AG09319 (cell line): Measurements from ENCODE around the gene JARID2.

Source experiments
- DNase-seq: peaks from one replicate; pipeline ENCODE4 v3.0.0-alpha.2; 2010; ENCODE audit warnings: low read depth; ENCODE audit errors: extremely low read depth
- TF ChIP-seq, protein P1 (sequence below): IDR thresholded peaks from 2 replicates; pipeline ENCODE4 v1.5.1; 2011; ENCODE audit warnings: low read depth, mild to moderate bottlenecking, inconsistent platforms, low read length, moderate library complexity

Gene JARID2

DNA sequence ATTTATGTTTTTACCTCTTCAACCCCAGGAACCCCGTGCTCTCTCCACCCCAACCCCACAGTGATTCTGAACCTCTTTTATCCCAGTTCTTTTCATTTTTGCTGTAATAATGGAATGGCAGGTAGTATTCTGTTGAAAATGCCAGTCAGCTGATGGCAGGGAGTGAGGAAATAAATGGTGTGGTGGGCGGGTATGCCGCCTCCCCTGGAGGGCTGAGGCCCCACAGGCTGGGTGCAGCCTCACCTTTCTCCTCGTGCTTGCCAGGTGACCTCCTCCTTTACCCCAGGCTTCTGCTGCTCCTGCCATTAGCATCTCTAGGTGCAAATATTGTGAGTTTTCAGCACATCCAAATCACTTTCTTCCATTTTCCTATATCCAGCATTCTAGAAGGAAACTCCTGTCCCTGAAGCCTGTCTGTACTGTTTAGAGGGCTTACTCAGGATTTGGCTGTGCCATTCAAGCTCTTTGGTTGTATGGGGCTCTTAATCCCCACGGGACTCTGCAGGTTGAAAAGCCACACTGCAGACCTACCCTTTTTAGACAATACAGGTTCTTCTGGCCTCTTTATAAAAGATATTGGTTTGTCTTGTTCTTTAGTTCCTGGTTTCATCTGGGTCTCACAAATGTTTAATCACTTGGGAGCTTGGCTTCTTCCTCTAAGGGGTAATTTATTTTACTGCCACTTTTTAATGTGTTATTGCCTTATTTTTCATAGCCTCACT lies 201.8 kb downstream of the JARID2 start:
- TF ChIP-seq, protein P1, sequence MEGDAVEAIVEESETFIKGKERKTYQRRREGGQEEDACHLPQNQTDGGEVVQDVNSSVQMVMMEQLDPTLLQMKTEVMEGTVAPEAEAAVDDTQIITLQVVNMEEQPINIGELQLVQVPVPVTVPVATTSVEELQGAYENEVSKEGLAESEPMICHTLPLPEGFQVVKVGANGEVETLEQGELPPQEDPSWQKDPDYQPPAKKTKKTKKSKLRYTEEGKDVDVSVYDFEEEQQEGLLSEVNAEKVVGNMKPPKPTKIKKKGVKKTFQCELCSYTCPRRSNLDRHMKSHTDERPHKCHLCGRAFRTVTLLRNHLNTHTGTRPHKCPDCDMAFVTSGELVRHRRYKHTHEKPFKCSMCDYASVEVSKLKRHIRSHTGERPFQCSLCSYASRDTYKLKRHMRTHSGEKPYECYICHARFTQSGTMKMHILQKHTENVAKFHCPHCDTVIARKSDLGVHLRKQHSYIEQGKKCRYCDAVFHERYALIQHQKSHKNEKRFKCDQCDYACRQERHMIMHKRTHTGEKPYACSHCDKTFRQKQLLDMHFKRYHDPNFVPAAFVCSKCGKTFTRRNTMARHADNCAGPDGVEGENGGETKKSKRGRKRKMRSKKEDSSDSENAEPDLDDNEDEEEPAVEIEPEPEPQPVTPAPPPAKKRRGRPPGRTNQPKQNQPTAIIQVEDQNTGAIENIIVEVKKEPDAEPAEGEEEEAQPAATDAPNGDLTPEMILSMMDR = no peak
- DNase-seq = no peak

DNA sequence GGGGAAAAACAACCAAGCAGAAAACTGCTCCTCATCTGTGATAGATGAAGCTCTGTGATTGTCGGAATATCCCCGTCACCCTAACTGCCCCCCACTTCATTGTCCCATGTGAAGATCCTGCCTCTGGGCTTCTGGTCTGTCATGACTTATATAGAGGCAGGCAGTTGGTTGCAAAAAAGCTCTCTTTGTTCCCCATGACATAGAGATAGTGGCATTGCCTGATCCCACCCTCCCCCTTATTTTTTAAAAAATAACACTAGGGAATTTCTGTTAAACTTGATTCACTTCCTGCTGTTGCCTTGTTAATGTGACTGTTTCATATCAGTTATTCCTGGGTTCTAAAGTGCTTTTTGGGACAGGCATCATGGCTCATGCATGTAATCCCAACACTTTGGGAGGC lies 203.1 kb downstream of the JARID2 start:
- TF ChIP-seq, protein P1 = no peak
- DNase-seq = no peak

DNA sequence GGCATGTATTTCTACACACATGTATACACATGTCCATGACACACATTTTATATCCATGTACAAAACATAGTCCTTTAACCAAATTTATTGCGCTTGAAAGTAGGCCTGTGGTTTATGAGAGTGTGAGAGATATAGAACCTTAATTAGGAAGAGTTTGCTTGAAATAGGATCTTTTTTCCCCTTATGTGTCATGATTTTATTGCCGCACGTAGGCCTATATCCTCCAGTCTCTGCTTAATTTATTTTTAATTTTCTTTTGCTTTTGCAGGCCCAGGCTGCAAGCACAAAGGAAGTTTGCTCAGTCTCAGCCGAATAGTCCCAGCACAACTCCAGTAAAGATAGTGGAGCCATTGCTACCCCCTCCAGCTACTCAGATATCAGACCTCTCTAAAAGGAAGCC lies 205.9 kb downstream of the JARID2 start:
- TF ChIP-seq, protein P1 = no peak
- no peak for DNase-seq

DNA sequence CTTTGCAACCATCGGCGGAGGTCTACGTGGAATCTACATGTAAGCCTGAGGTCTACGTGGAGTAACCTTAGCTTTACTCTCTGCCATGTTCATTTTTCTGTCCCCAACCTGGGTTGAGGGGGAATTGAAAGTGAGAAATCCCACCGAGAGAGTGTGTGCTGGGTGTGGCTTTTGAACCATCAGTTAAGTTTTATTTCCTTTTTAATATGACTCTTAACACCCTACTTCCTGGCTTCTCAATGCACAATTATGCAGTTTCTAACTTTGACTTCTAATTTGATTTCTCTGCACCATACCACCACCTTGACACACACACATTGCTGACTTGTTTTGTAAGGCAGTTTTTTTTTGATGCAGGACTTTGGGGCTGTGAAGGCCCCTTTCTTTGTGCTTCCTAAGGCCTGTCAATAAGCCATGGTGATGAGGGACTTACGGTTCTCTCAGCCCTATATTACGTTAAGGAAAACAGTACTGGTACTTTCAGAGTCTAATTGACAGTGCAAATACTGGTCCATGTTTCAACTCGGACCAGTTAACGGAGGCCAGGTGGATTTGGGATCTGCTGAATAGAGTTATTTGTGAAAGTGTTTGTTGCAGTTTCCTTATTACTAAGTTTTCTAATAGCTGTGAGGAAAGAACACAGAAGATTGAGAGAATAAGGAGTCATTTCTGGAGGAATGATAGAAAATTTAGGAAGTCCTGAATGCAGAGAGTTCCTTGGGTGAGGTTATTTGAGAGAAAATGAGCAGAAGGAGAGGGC lies 206.5 kb downstream of the JARID2 start:
- DNase-seq = no peak
- TF ChIP-seq, protein P1 = no peak

DNA sequence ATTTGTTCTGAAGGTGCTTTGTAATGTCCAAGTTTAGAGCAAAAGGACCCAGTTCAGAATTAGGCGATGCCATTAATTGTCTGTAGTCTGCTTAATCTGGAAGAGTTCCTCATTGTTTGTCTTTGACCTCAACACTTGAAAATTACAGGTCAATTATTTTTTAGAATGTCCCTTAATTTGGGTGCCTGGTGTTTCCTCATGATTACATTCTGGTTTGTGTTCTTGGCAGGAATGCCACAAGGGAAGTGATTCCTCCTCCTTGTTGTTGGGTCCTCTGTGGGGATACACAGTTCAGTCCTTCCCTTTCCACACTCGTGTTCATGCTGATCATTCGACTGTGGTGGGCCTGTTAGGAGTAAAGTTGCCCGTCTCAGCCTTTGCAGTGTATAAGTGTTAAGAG lies 207.3 kb downstream of the JARID2 start:
- no peak for DNase-seq
- TF ChIP-seq, protein P1 = no peak

DNA sequence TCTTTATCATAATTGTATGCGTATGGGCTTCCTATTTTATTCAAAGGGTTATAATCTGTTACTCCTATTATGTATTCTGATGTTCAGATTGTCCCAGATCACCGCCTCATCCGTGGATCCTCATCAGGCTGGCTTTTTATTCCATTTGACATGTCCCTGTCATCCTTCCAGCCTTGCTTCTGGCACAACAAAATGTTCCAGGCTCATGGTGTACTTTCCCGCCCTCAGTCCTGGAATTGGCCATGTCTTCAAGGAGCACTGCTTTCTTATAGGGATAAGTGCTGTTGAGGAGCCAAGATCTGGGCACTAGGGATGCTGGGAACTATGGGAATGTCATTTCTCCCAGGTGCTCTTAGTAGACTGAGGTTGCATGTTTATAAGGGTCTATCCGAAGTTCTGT lies 207.8 kb downstream of the JARID2 start:
- TF ChIP-seq, protein P1 = no peak
- DNase-seq = no peak

DNA sequence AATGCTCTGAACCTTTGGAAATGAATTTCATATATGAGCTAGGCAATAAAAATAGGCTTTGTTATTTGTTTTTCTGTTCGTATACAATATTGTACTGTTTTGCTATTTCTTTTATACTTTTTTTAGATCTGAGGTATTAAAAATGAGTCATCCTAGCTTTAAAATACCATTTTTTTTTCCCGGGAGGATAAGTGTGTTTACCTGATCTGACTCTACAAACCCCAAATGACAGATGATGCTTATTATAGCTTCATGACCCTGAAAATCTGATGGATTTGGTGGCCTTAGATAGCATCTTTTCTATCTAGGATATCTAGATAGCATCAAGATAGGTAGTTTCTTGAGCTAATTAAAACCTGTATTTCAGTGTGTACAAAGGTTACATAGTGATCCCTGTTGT lies 210.6 kb downstream of the JARID2 start:
- DNase-seq = no peak
- TF ChIP-seq, protein P1 = no peak
